Raji (cell line): Measurements from ENCODE around the gene TEKT4.

Source experiments
- POLR2A ChIP-seq: IDR thresholded peaks from 2 replicates; pipeline ENCODE4 v1.6.1; 2011; ENCODE audit warnings: low read depth, low read length, control low read depth; ENCODE audit not compliant: insufficient read depth

Gene TEKT4, protein sequence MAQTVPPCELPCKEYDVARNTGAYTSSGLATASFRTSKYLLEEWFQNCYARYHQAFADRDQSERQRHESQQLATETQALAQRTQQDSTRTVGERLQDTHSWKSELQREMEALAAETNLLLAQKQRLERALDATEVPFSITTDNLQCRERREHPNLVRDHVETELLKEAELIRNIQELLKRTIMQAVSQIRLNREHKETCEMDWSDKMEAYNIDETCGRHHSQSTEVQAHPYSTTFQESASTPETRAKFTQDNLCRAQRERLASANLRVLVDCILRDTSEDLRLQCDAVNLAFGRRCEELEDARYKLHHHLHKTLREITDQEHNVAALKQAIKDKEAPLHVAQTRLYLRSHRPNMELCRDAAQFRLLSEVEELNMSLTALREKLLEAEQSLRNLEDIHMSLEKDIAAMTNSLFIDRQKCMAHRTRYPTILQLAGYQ

DNA sequence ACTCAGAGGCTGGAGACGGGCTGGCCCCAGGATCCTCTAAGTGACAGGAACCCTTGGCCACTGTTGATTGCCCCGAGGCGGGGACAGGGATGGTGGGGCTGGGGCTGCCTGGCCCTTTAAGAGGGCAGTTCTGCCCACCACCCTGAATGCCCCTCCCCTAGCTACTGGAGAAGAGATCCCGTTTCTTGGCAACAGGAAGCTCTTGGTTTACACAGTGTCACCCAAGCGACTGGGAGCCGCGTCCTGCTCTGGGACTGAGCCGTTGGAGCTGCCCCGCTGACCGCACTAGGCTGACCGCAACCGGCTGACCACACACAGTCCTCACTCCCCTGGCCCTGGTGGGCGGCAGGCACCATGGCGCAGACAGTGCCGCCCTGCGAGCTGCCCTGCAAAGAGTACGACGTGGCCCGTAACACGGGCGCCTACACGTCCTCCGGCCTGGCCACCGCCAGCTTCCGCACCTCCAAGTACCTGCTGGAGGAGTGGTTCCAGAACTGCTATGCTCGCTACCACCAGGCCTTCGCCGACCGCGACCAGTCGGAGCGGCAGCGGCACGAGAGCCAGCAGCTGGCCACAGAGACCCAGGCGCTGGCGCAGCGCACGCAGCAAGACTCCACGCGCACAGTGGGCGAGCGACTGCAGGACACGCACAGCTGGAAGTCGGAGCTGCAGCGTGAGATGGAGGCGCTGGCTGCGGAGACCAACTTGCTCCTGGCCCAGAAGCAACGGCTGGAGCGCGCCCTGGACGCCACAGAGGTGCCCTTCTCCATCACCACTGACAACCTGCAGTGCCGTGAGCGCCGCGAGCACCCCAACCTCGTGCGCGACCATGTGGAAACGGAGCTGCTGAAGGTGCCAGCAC lies at the start of gene TEKT4:
TSS of gene TEKT4 (plus strand) at position 205 of the 862 bp plus-strand sequence. CDS start at position 355, 150 bp downstream.
- TF ChIP-seq POLR2A = no peak

DNA sequence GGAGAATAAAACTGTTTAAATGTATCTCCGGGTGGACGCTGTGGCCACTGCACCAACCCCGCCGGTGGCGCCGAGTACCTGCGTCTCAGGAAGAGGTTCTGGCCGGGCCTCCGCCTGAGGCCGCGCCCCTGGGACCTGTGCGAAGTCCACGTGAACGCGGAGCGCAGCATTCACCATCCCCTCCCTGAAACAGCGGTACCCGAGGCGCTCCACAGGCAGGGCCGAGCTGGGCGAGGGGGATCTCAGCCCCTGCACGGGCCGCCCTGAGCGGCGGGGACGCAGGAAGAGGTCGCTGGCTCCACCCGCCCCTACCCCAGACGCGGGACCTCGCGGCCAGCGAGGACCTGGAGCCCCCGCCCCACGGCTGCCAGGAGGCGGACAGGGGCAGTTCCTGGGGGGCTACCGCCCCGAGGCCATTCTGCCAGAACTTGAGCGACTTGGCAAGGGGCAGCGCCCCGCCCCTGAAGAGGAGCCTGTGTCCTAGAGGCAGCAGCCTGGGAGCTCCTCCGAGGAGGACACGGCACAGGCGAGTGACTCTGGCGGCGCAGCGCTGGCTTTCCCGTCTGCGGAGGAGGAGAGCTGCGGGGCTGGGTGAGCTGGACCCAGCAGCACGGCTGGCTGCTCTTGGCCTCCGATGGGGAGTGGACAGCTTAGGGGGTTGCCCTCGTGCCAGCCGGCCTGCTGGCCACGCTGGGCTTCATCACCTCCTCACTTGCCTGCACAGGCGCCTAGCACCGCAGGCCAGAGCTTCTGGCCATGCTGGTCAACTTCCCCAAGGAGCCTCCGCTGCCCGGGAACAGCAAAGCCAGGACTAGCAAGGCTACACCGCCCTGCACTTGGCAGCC lies 9.7 kb upstream of the TEKT4 start:
- no peak for TF ChIP-seq POLR2A

DNA sequence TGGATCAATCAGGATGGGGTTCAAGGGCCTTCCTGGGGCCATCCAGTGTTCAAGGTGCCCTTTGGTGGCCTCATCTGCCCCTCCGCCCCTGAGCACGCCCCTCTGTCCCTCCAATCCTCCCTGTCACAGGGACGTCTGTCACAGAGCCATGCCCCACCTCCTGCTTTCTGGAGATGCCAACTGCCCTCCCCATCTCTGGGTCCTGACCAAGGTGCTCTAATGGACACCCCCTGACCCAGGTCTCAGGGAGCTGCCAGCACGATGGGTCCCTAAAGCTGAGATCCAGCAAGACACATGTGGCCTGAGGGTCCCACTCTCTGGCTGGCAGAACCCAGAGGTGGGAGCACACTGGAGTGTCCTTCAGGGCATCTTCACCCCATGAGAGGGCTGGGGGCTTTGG lies 2.1 kb upstream of the TEKT4 start:
- no peak for TF ChIP-seq POLR2A

DNA sequence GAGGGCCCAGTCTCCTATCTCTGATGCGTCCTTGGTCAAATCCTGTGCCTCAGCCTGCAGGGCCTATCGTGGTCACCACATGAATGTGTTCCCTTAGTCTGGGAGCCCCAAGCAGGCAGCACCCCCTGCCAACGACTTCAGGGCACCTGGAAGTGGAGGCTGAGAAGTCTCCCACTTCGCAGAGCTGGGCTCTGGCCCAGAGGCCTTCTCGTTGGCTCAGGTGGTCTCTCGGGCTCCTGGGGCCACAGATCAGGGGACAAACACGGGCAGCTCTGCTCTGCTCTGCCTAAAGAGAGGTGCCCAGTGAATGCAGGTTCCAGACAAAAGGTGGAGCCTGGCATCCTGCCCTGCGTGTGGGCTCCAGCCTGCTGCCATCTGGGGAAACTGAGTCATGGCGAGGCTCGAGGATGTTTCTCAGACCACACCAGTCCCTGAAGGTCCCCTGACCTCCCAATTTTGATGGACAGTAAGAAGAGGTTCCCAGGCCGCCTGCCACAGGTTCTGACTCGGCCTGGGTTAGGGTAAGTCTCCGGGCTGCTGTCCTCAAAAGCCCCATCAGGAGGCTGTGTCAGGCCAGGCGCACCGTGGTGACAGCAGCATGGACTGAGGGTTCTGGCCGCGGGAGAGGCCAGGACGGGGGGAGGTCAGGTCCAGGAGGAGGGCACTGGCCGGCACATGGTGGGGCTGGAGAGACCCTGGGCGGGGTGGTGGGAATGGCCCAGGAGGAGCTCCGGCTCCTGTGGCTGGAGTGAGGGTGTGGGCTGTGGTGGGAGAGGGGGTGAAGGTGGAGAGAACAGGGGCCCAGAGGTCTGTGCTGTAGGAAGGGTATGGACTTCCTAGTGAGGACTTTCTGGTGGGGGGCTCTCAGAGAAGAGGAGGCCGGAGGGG lies 1.4 kb upstream of the TEKT4 start:
- TF ChIP-seq POLR2A = no peak

DNA sequence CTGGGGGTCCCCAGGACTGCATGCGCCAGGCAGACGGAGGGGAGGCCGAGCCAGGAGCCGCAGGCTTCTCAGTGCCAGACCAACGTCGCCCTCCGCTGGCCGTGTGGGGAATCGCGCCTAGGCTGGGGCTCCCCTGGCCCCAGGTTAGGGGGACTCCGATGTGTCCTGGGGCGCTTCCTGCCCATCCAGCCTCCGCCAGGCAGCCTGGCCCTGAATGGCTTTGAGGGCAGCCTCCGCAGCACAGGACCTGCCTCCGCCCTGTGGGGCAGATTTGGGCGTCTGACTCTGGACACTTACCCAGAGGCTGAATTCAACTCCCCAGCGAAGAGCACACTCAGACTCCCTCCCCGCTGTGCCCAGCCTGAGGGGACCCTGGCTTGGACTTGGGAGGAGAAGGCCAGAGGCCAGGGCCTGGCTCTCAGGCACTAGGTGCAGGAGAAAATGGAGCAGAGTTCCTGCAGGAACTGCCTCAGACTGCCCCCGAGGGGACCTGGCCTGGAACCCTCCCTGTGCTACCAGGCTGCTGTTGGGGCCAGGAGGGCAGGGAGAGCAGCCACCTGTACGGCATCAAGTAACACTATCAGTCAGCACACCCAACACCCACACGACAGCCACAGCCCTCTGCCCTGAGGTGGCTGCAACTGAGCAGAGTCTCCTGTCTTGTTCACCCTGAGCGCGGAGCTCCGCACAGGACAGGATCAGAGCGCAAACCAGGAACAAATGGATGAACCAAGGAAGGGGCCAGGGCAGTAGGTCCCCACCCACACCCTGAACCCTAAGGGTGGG lies 597 bp upstream of the TEKT4 start:
- no peak for TF ChIP-seq POLR2A

DNA sequence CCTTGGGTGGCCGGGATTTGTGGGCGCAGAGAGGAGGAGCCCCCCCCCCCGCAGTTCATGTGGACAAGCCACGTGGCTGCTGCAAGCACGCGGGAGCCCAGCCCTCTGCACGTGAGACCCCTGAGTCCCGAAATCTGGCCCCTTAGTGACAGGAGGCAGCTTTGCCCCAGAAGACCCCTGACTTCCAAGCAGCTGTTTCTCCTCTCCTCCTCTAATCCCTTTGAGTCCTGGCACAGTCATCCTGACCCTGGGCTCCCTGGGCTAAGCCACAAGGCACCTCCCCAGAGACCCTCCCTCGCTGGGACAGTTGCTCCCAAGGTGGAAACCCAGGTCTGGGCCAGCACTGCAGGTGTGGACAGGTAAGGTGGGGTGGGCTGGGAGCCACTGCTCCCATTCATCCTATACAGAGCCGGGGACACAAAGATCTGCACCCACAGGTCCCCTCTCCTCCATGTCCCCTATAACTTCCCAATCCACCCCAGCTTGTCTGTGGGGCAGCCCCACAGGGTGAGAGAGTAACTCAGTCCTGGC lies 923 bp downstream of the TEKT4 start:
- no peak for TF ChIP-seq POLR2A

DNA sequence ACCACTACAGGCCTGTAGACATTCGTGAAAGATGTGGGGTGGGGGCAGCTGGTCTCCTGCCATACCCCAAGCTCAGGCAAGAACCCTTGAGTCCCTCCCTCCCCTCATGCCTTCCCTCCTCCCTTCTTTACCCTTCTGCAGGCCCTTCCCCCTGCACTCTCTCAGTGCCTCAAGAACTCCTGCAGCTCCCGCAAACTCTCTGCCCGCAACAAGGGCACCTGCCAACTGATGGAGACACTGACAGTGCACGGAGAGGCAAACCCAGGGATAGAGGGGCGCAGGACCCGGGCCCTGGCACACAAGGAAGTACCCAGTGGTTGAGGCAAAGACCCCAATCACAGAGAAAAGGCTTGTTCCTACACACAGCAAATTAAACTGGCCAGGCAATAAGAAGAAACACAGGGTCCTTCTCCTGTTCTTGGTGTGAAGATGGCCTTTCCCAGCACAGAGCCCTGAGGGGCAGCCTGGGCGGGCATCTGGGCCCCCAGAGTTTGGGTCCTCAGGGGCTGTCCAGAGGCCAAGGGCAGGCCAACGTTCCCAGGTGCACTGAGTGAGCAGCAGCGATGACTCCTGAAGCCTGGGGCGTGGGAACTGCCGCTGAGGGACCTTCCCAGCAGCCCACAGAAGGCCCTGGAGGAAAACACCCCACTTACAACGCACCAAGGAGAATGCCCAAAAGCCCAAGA lies 1.6 kb downstream of the TEKT4 start:
- TF ChIP-seq POLR2A = no peak

DNA sequence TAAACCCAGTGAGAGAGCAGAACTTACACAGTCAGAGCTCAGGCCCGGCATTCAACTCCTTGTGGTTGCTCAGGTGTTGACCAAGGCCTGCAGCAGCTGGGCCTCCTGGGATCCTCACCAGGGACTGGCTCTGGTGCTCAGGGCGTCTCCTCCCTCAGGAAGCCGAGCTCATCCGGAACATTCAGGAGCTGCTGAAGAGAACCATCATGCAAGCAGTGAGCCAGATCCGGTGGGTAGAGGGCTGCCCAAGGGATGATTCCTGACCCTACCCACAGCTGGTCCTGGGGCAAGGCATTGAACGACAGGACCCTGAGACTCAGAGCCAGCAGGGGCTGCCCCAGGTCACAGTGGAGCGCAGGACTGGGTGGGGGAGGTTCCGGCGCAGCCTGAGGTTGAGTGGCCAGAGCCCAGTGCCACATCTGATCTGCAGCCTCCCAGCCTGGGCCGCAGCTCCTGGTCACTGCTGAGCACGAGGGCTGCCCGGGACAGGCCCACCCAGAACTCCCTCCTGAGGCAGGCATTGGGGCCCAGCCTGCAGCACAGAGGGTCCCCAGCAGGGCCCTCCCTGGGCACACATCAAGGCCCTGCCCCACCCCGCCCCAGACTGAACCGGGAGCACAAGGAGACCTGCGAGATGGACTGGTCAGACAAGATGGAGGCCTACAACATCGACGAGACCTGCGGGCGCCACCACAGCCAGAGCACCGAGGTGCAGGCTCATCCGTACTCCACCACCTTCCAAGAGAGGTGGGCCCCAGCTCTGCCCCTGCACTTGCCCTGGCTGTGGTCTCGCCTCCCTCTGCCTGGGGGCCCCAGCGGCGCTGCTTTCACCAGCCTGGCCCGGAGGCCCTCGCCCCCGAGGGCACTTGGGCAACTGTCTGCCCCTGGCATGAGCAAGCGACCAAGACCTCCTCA lies 2.4 kb downstream of the TEKT4 start:
- no peak for TF ChIP-seq POLR2A

DNA sequence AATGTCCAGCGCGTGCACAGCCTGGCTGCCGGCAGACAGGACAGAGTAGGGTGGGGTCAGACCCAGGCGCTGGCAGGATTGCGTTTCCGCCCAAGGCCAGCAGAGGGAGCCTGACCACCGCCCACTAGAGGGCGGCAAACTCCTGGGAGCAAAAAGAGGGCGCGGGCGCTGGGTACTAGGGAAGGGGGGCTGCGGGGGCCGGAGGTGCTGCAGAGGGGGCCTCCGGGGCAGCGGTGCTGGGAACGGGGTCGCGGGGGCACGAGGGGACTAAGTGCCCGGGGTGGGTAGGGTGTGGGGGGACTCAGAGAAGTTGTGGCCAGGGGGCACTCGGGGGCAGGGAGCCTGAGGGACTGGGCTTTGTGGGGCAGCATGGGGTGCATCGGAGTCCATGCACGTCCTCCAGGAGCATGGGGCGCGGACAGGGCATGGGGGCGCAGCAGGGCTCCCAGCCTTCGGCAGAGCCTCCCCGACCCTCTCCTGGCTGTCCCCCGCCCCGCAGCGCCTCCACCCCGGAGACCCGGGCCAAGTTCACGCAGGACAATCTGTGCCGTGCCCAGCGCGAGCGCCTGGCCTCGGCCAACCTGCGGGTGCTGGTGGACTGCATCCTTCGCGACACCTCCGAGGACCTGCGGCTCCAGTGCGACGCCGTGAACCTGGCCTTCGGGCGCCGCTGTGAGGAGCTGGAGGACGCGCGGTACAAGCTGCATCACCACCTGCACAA lies 3.2 kb downstream of the TEKT4 start:
- TF ChIP-seq POLR2A = no peak

DNA sequence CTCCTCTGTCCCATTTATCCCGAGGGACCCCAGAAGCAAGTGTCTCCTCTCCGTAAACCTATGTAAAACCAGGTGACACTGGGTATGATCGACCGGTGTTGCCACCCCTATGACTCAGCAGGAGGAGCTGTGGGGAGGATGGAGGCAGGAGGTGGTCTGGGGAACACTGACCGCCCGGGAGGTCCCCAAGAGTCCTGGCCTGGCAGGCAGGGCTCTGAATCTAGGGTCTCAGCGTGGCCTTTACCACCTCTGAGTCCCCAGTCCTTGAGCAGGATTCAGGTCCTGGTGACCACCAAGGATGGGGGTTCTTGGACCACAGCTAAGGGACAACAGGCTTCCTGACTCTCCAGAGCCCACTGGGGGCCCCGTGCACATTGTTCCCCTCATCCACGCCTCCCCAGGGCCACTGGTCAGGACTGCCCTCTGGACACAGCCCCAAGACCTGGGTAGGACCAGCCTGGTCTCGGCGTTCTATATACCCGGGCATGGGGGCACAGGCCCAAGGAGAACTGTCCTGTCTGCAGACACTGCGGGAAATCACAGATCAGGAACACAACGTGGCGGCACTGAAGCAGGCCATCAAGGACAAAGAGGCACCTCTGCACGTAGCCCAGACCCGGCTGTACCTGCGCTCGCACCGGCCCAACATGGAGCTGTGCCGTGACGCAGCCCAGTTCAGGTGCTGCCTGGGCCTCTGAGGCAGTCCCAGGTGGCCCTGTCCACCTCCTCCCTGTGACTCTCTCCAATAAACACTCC lies 4.0 kb downstream of the TEKT4 start:
- no peak for TF ChIP-seq POLR2A
